PC-3 (cell line): ENCODE measurements around the gene CDCA4. TPM values are rescaled to one million over a fixed set of nuclear protein-coding genes. Genes with fewer than 3 reads are reported as not detected.

Experiments used
- ATAC-seq: fragments of 200-7000 bp; cut with Tn5 transposase; 2 replicates; pipeline ENCODE4 v1.9.1; 2020; ENCODE audit warnings: mild to moderate bottlenecking, moderate library complexity
- BruUV-seq: library from RNA; stranded (reverse); fragments of 400-500 nt; replicated peaks from 2 replicates; lab custom pipeline; 2021; lab: Mats Ljungman, UMichigan
- CTCF ChIA-PET: fragments of 300-600 bp; sonication (Branson Sonifier 250); formaldehyde crosslinking; loops from one replicate; lab custom pipeline; 2022; ENCODE audit warnings: antibody characterized with exemption; lab: Charles Lee
- POLR2A ChIA-PET: fragments of 300-600 bp; sonication (Branson Sonifier 250); formaldehyde crosslinking; loops from one replicate; lab custom pipeline; 2022; ENCODE audit warnings: antibody characterized with exemption; ENCODE audit not compliant: unreplicated experiment; lab: Charles Lee
- DNase-seq: peaks from one replicate; pipeline ENCODE4 v3.0.0-alpha.2; 2015
- H2AFZ ChIP-seq: fragments of 300-600 bp; sonication (generic); 2 replicates; pipeline ENCODE4 v1.6.0; 2016; ENCODE audit warnings: antibody characterized with exemption, low read length
- H3F3A ChIP-seq: fragments of 300-600 bp; sonication (generic); one replicate; pipeline ENCODE4 v1.6.0; 2017; ENCODE audit warnings: antibody characterized with exemption, low read length, control low read depth, mild to moderate bottlenecking; ENCODE audit not compliant: unreplicated experiment
- H3K27ac ChIP-seq: fragments of 300-600 bp; sonication (generic); 2 replicates; pipeline ENCODE4 v1.5.1; 2016; ENCODE audit warnings: mild to moderate bottlenecking, low read length
- H3K27me3 ChIP-seq: fragments of 300-600 bp; sonication (generic); 2 replicates; pipeline ENCODE4 v1.6.1; 2016; ENCODE audit warnings: low read length, mixed read lengths
- H3K36me3 ChIP-seq: fragments of 300-600 bp; sonication (generic); 2 replicates; pipeline ENCODE4 v1.6.1; 2016; ENCODE audit warnings: low read depth, mixed run types, low read length, mixed read lengths
- H3K4me1 ChIP-seq: fragments of 300-600 bp; sonication (generic); 2 replicates; pipeline ENCODE4 v1.5.1; 2016; ENCODE audit warnings: low read length; ENCODE audit not compliant: insufficient read depth
- H3K4me2 ChIP-seq: fragments of 300-600 bp; sonication (generic); 2 replicates; pipeline ENCODE4 v1.6.0; 2016; ENCODE audit warnings: low read length
- H3K4me3 ChIP-seq: fragments of 300-600 bp; sonication (generic); 2 replicates; pipeline ENCODE4 v1.5.1; 2016; ENCODE audit warnings: mild to moderate bottlenecking, low read length, mixed read lengths
- H3K79me2 ChIP-seq: fragments of 300-600 bp; sonication (generic); 2 replicates; pipeline ENCODE4 v1.6.1; 2017; ENCODE audit warnings: low read length, mixed read lengths
- H3K9ac ChIP-seq: fragments of 300-600 bp; sonication (generic); 2 replicates; pipeline ENCODE4 v1.6.0; 2016; ENCODE audit warnings: mild to moderate bottlenecking, low read length
- H3K9me2 ChIP-seq: fragments of 300-600 bp; sonication (generic); replicated peaks from 2 replicates; pipeline ENCODE4 v1.6.1; 2016; ENCODE audit warnings: mixed run types, low read length, mixed read lengths
- H3K9me3 ChIP-seq: fragments of 300-600 bp; sonication (generic); 2 replicates; pipeline ENCODE4 v1.6.1; 2016; ENCODE audit warnings: low read length, mixed read lengths
- H4K20me1 ChIP-seq: fragments of 300-600 bp; sonication (generic); 2 replicates; pipeline ENCODE4 v1.6.1; 2016; ENCODE audit warnings: low read length, mixed read lengths
- CTCF ChIP-seq: fragments of 300-600 bp; sonication (generic); conservative IDR thresholded peaks from 2 replicates; pipeline ENCODE4 v1.5.1; 2017; ENCODE audit warnings: antibody characterized with exemption, low read depth, mild to moderate bottlenecking, low read length
- EZH2 ChIP-seq: fragments of 300-600 bp; sonication (generic); IDR thresholded peaks from one replicate; pipeline ENCODE4 v1.6.1; 2017; ENCODE audit warnings: antibody characterized with exemption, mild to moderate bottlenecking, low read length; ENCODE audit not compliant: unreplicated experiment
- EZH2phosphoT487 ChIP-seq: fragments of 300-600 bp; sonication (generic); IDR thresholded peaks from 2 replicates; pipeline ENCODE4 v1.6.1; 2018; ENCODE audit warnings: mild to moderate bottlenecking, antibody characterized with exemption, low read length, borderline replicate concordance
- intact Hi-C: fragments of 100-400 bp; cut with micrococcal nuclease; formaldehyde crosslinking; loops from 2 replicates; pipeline ENCODE4 v1.9.0; 2023
- total RNA-seq: library from RNA; depleted of rRNA; stranded (reverse); fragments of >200 nt; gene quantifications from 2 replicates; pipeline ENCODE4 v1.2.3, GENCODE V29; 2014

Gene CDCA4
- total RNA-seq, 1 experiment from 2014 or later: 113 TPM

- CTCF ChIA-PET: no interaction called here
- no peak for DNase-seq
- intact Hi-C loops: no loop called here
- Histone ChIP-seq H3K4me2 (no peak overlapping the region), H3K27me3 (no peaks in the 10 kb centered on the region), H3K79me2 (no peaks in the 10 kb centered on the region), H3K36me3 (no peaks in the 10 kb centered on the region; the same call in 1 of the 2 replicates), H2AFZ (no peak overlapping the region), H3F3A (no peaks in the 10 kb centered on the region), H3K9me3 (no peaks in the 10 kb centered on the region), H3K9me2 (no peaks in the 10 kb centered on the region), H3K4me3 (no peak overlapping the region), H4K20me1 (no peaks in the 10 kb centered on the region), H3K9ac (no peak overlapping the region), H3K27ac (no peak overlapping the region), H3K4me1 (no peaks in the 10 kb centered on the region)
- POLR2A ChIA-PET: no interaction called here
- no TSS peak for BruUV-seq
- no peak for ATAC-seq
- no peak for TF ChIP-seq EZH2
Observed at GRCh38 chr14:105049753-105050550, 29.1 kb upstream of the CDCA4 start.

- DNase-seq: no peak
- no peaks in the 10 kb centered on the region for H3K9me2 ChIP-seq
- H3F3A ChIP-seq: no peaks in the 10 kb centered on the region
- no peaks in the 10 kb centered on the region for H4K20me1 ChIP-seq
- no peak overlapping the region for H3K4me2 ChIP-seq
- H3K9ac ChIP-seq: no peak overlapping the region
- H3K27ac ChIP-seq: no peak overlapping the region
- ChIA-PET CTCF (interaction anchor here (0.5 kb wide), 1 partner anchor 119 kb away, joined by 8 read pairs; no protein-coding TSS in a partner anchor), POLR2A (no interaction called here)
- BruUV-seq: no TSS peak
- ATAC-seq: no peak
- H3K9me3 ChIP-seq: no peaks in the 10 kb centered on the region
- no peaks in the 10 kb centered on the region for H3K79me2 ChIP-seq
- TF ChIP-seq EZH2phosphoT487 (no peak), EZH2 (no peak)
- H3K36me3 ChIP-seq: no peaks in the 10 kb centered on the region; the same call in 1 of the 2 replicates
- no peaks in the 10 kb centered on the region for H3K4me1 ChIP-seq
- no peaks in the 10 kb centered on the region for H3K27me3 ChIP-seq
- no peak overlapping the region for H3K4me3 ChIP-seq
- no peak overlapping the region for H2AFZ ChIP-seq
- intact Hi-C loops: no loop called here
Observed at GRCh38 chr14:105047283-105048016, 26.6 kb upstream of the CDCA4 start.

- Histone ChIP-seq H3K9me2 (no peaks in the 10 kb centered on the region), H3K9me3 (no peaks in the 10 kb centered on the region), H3K4me1 (no peaks in the 10 kb centered on the region), H4K20me1 (no peaks in the 10 kb centered on the region), H3K27me3 (no peaks in the 10 kb centered on the region), H3F3A (no peaks in the 10 kb centered on the region), H3K9ac (no peak overlapping the region), H3K27ac (no peak overlapping the region), H3K4me2 (no peak overlapping the region), H2AFZ (no peak overlapping the region), H3K79me2 (no peaks in the 10 kb centered on the region), H3K36me3 (no peaks in the 10 kb centered on the region; the same call in 1 of the 2 replicates), H3K4me3 (no peak overlapping the region)
- intact Hi-C loops: no loop called here
- no peak for TF ChIP-seq EZH2
- no peak for TF ChIP-seq EZH2phosphoT487
- no peak for TF ChIP-seq CTCF
- ChIA-PET POLR2A (no interaction called here), CTCF (interaction anchor here (0.8 kb wide), 1 partner anchor 29 kb away, joined by 6 read pairs; no protein-coding TSS in a partner anchor)
- ATAC-seq: no peak
- DNase-seq: no peak
- no TSS peak for BruUV-seq
Observed at GRCh38 chr14:105046891-105047282, 26.0 kb upstream of the CDCA4 start.
